GM21526 (cell line): ENCODE results near the gene LRIG2.
"Not testable (repeated sequence)": the region's sequence is repeated elsewhere in the genome, so short reads cannot be mapped to it uniquely, and the experiment has no call there.

Experiments
- ATAC-seq: cut with Tn5 transposase; IDR thresholded peaks from one replicate; pipeline ENCODE4 v1.9.1; 2021; ENCODE audit warnings: moderate library complexity; ENCODE audit not compliant: unreplicated experiment, low FRiP score

Gene LRIG2

DNA sequence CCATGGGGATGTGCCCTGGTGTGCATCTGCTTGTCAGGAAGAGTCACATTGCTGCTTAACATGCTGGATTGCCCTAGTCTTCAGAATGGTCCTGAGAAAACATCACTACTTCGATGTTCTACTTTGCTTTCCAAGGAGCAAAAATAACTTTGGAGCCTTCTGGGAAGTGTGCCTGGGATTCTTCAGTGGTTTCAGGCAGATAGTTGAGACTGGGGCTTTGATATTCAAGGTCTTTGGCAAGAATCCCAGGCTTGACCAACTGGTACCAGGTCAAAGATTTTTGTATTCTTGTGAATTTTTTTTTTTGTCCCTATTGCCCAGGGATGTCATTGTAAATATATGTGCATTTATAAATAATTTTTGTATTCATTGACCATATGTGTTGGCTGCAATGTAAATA is 51.4 kb downstream of the LRIG2 start:
- no peak for ATAC-seq

DNA sequence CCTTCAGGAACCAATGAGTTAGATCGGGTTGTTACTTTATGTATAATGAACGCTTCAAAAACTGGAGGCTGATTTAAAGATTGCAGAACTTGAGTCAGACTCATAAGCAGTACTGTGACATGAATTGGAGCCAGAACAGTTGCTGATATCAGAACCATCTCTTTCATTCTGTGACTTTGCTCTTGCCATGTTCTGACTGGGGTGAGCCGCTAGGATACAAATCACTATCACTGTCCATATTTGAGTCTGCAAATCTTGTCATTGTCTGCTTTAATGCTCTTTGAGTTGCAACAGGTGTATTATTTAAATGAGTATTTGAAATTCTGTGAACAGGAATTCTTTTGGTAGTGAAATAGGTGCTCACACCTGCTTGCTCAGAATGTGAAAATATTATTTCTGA is 52.5 kb downstream of the LRIG2 start:
- ATAC-seq: no peak

DNA sequence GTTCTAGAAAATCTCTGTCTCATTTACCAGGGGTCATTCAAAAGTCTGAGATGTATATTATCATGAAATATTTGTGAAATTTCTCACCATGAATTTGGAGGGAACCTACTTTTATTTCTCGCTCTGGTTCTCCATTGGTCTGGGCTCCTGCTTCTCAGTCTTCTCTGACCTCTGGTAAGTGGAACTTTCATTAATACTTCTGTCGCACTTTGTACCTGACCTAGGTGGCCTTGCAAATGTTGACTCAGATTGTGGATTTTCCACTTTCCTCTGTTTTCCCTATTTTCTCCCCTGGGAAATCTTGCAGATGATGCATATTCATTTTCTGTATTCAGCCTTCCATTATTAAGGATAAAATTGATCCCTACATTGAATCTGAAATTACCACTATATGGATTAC is 53.2 kb downstream of the LRIG2 start:
- ATAC-seq: no peak

DNA sequence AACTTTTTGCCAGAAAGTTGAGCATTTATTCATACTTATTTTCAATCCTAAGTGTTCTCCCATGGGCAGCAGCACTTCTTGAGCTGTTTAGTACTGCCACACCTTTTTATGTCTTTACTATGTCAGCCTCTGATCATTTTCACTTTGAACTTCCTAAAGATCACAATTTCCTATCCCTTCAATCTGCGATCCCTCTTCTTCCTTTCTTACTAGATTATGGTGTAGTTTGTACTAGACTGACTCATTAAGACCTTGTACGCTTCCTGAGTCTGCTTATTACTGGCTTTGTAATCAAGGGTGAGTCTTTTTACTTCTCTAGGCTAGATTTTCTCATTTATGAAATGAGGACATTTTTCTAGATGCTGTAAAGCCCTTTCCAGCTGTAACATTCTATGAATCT is 55.1 kb downstream of the LRIG2 start:
- ATAC-seq: no peak

DNA sequence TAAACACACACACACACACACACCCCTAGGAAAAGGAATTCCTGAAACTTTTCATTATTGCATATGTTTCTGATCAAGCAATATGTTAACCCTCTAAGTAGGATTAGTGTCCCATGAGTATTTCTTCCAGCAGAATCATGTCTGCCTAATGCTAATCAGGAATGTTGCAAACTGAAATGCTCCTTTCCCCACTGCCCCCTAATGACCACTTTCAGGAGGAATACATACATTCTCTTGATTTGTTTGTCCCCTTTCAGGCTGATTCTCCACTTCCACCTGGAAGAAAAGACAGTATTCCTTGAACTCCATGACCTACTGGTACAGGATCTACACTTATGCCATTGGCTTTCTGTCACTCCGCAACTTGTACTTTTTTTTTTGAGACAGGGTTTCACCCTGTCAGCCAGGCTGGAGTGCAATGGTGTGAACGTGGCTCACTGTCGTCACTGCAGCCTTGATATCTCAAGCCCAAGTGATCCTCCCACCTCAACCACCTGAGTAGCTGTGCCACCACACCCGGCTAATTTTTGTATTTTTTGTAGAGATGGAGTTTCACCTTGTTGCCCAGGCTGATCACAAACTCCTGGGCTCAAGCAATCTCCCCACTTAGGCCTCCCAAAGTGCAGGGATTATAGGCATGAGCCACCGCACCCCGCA is 56.7 kb downstream of the LRIG2 start:
- no peak for ATAC-seq

DNA sequence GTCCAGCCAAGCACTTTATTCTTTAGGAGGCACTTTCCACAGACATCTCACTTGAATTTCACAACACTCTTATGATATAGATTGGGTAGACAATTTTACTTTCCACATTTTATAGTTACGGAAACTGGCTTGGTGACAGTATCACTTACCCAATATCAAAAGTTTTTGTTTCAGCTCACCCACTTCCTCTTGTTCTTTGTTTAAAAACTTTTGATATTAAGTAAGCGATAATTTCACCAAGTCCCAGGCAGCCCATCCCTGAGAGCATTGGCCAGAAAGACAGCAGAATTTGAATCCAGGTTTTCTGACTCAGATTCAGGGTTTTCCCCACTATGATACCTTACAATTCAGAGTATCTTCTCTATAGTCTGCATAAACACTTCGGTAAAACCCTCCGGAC is 60.0 kb downstream of the LRIG2 start:
- no peak for ATAC-seq

DNA sequence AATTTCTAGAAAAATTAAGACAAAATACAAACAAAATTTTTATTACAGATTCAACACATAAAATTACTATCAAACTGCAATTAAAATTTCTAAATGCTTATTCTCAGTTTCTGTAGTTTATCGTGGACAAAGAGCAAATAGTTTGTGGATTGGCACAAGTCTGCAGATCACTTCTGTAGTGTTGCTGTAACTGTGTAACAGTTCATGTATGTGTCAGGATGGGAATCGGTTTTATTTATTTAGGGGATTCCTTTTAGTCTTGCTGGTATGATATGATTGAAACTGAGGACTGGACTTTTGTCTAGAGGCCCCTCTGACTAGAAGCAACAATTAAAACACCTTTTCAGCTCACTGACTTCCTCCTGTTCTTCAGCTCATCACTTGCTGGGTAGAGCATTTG is 60.8 kb downstream of the LRIG2 start:
- ATAC-seq: no peak

DNA sequence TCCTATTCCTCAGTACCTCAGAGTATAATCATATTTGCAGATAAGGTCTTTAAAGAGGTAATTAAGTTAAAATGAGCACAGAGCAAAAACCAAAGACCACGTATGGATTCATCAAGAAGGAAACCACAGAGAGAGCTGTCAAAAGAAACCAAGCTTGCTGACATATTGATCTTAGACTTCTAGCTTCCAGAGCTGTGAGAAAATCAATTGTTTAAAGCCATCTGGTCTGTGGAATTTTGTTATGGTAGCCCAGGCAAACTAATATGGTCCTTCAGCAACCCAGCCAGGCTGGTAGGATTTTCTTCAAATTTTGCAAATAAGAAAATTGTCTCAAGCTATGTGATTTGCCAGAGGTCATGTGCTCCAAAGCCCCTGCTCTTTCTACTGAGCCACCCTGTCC is 62.5 kb downstream of the LRIG2 start:
- ATAC-seq: no peak

DNA sequence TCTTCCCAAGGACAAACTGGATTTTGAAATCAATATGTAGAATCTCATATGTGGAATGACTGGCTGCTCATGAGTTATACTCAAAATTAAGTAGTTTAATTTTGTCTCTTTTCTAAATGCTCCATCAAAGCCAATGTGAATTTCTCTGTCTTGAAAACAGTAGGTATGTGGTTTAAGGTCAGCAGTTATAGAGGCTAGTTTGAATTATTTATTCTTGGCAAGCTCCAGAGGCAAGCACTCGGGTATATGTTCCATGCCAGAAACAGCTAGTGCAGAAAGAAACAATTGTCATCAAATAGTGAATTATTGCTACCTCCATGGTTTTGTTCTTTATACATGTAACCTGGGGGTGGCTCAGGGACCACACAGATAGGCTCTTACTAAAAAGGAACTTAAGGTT is 63.5 kb downstream of the LRIG2 start:
- no peak for ATAC-seq

DNA sequence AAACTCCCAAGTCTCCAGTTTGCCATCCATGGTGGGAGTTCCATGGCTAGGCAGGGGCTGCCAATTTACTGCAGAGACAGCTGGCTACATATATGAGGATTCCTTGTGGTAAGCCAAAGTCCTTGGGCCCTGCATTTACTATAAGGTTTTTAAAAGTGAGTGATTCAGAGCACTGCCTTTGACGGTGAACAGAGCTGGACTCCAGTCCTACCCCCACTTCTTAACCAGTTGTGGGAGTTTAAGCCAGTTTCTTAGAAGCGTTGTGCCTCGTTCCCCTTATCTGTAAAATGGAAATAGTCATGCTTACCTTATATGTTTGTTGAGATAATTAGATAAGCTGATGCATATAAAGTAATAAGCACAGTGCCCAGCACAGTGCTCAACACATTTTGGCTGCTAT is 64.6 kb downstream of the LRIG2 start:
- no peak for ATAC-seq

DNA sequence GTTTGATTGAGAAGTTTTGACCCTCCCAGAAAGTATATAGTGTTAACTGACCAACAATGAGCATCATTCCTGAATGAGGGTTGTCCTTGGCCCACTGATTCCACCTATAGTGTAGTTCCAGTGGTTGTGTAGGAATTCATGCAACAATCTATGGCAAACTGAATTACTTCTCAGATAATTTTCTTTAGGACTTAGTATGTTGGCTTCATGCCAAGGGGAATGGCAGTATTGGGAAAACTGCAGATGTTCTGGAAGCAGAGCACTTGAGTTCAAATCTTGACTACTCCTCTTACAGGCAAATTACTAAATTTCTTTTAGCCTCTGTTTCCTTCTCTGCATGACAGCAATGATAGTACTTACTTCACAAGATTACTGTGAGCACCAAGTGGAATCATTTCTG is 65.8 kb downstream of the LRIG2 start:
- ATAC-seq: no peak

DNA sequence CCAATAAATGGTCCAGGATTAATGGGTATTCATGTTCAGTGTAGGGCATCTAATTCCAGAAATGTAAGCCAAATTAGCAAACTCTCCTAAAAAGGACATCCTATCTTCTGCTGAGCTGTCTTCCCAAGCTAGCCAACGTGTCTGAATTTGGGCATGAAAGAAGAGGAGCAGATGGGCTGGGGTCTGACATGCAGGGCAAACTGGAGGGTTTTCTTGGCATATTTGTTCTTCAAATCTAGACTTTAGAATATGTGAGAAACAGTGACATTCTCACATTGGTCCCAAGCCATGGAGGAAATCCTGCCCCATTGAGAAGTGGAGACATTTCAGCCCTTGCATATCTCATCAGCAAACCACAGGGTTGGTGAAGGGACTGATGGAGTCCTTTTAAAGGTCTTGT is 67.2 kb downstream of the LRIG2 start:
- ATAC-seq: no peak

DNA sequence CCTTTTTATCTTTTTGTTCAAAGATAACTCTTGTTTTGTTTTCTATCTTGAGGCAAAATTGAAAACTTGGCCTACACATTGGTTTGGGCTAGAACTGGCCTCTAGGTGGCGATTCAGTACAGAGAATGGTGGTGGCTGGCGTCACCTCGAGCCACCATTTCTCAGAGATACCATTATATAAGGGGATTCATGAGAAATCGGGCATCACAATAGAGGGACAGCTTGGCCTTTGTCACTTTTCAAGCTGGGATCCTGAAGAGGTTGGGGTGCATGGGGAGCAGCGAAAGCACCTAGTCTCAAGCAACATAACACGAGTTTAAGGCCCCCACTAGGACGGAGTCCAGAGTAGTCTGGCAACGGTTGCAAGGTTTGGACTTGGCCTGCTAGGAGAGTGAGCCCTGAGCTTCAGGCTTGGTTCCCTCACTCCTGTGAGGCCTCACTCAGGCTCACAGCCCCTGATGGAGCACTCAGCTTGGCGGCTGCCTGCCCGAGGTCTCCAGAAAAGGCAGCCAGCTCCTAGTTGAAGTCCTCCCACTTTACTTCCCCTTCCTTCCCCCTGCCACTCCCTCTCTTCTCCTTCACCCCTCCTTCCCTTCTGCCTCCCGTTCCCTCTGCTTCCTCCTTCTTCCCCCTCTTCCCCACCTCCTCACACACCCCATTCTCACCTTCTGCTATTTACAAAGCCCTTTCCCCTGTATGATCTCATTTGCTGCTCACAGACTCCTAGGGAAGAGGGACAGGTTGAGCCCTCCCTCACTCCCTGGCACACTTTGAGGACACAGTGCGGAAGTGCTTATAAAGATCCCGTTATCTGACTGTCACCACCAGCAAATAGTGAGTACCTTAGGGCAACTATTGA is 67.8 kb downstream of the LRIG2 start:
- ATAC-seq: peak; percentile 73

DNA sequence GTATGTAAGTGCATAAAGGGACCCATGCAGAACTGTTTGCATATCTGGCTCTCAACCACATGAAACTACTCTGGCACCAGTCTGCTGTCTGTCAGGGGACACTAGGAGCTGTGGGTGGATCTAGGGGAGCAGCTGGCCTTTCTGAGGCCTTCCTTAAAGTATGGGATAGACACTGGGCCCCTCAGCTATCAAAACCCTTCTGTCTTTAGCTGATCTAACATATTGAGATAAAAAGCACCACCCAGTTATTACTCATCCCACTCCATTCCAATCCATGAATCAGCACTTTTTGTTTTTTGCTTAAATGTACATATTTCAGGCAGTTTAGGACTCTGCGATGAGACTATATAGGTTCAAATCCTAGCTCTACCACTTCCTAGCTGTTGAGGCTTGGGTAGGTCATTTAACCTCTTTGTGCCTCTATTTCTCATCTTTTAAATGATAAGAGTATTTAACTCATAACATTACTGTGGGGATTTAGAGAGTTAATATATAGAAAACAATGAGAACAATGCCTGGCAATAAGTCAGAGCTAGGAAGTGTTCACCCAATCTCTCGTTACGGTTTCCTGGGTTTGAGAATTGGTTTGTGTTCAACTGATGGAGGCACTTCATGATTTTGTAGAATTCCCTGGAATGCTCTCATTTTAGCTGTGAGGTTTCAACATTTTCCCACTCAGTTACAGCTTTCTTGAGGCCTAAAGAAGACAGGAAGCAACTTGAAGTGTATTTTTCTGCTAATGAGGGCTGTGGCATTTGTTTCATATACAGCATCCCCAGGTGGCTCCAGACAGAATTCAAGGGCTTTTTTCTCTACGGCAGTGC is 68.9 kb downstream of the LRIG2 start:
- no peak for ATAC-seq

DNA sequence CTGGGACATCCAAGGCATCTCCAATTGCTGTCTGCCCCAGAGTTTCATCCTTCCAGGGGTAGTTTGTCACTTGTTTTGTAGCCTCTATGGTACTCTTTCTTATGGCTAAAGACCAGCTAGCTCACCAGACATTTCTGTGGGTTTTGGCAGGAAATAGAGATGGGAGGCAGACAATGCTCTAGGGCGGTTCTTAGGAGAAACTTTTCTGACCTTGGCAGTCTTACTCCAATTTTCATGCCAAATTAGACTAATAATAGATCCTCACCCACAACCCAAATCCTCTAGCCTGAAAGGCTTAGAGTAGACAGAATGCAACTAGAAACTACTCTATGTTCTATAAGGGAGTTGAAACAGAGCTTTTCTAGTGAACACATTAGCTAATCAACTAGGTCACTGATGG is 69.8 kb downstream of the LRIG2 start:
- no peak for ATAC-seq

DNA sequence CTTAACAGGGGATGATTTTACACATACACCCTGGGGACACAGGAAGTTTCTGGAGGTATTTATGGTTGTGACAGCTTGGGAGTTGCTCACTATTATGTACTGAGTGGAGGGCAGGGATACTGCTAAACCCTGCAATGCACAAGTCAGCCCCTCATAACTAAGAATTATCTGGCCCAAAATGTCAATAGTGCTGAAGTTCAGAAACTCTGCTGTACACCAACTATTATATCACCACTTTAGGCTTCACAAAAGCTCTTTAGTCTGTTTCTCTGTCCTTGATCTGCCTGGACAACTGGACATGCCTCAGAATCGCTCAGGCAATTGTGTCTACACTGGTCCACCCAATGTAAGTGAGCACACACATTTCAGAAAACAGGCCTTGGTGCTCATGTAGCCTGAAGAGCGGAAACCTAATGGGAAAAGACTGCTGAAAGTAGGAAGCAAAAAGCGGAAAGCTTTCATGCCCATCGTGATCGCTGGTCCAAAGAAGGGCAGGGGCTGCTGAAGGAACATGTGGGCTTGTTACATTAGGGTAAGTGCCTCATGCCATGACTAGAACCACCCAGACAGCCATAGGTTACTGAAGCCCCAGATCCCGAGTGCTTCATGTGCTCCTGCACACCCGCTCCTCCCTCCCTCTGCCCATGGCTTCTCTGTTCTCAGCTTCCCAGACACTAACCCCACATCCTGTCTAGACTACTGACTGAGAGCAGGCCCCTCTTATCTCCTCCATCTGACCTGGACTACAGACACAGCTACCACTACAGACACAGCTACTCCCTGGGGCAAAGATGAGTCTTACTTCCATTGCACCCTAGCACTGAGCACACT is 73.5 kb downstream of the LRIG2 start:
- no peak for ATAC-seq

DNA sequence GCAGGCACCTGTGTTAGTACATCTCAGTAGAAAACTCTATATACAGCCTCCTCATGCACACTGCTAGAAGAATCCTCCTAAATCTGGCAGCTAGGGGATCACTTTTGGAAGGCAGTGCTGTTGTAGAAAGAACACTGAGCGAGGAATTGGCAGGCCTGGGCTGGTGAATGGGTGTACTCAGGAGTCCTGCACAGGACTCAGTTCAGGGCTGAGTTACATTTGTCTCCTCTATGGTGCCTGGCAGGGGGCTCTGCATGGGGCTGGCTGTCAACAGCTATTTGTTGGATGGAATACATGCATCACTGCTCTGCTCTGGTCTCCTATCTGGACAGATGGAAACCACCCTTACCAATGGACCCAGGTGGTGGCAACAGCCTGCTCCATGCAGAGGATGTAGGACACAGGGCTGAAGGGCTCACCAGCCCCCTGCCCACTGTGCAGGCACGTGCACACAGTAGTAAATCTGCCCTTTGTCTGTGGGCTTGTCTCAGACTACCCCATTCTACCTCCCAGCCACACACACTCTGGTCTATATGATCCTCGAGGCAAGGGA is 74.2 kb downstream of the LRIG2 start:
- ATAC-seq: no peak

DNA sequence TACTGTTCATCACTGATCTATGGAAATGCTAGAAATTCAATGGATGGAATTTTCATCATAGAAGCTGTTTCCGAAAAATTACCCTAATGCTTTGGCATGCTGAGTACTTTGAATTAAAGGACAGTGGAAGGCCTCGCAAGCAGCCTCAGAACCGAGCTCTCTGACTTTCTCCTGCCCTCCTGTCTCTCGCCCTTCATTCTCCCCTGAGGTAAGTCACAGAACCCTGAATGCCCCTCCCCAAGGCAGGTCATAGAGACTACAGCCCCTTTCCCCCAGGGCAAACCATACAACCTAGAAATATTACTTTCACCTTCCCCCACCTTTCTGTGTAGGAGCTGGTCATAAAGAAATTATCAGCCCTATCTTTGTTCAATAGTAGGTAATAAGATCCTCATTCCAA is 74.8 kb downstream of the LRIG2 start:
- ATAC-seq: no peak

DNA sequence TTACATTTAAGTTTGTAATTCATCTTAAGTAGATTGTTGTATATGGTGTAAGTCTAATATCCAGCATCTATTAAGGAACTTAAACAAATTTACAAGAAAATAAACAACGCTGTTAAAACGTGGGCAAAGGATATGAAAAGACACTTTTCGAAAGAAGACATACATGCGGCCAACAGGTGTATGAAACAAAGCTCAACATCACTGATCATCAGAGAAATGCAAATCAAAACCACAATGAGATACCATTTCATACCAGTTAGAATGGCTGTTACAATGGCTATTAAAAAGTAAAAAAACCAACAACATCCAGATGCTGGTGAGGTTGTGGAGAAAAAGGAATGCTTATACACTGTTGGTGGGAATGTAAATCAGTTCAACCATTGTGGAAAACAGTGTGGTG is 77.5 kb downstream of the LRIG2 start:
- ATAC-seq: not testable (repeated sequence)

DNA sequence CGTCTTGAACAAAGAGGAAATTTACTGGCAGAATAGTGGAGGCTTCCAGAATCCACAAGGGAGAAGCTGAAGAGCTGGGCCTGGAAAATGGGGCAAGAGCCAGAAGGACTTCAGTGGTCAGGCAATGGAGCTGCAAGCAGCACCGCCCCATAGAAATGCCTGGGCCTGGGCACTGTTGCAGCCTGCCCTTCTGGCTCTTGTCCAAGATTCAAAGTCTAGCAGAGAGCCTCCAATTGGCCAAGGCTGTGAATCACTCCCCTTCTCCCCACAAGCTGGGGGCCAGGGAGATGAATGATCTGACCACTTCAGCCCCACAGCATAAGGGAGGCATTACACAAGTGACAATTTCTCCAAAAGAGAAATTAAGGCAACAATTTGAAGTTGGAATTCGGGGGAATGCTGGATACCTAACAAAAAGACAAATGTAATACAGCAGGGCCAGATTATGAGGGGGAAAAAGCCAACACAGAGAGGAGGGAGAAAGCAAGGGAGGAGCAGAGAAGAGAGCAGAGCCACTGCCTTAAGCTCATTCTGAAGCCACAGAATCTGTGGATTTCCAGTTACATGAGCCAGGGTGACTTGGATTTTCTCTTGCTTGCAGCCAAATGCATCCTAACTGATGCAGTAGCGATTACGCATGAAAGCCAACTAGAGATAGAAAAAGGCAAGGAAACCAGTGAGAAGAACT is 80.3 kb downstream of the LRIG2 start:
- ATAC-seq: no peak
